T-helper 2 cell (primary cell): Measurements from ENCODE around the gene SSTR5.

Source experiments
- DNase-seq, 5 experiments: peaks; one replicate each; pipeline versions ENCODE4 v3.0.0 to v3.0.0-alpha.2; 2012 to 2022

Gene SSTR5

GRCh38 chr16:1127101-1127500 is 54.6 kb downstream of the SSTR5 start:
- DNase-seq: no peak

GRCh38 chr16:1127971-1128715 is 55.6 kb downstream of the SSTR5 start:
- no peak for DNase-seq

- DNase-seq: no peak
Observed at GRCh38 chr16:1129106-1129960, 56.8 kb downstream of the SSTR5 start.

GRCh38 chr16:1130382-1130781 is 57.8 kb downstream of the SSTR5 start:
- DNase-seq: no peak
